DMS 273 (cell line): ENCODE data around the gene TEX9.
"Not testable (repeated sequence)": the region's sequence is repeated elsewhere in the genome, so short reads cannot be mapped to it uniquely, and the experiment has no call there.

Experiments
- DNase-seq: peaks from one replicate; lab custom pipeline; 2025; ENCODE audit not compliant: unreplicated experiment; lab: John Stamatoyannopoulos, UW

Gene TEX9

DNA sequence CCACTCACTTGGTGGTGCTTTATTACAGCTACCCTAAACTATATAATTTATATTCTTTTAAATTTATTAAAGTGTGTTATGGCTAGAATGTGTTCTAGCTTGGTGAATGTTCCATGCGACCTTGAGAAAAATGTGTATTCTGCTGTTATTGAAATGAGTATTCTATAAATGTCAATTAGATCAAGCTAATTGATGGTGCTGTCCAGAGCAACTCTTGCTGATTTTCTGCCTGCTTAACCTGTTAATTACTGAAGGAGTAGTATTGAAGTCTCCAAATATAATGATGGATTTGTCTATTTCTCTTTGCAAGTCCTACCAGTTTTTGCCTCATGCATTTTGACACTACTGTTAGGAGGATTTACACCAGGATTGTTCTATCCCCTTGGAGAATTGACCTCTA is 3.2 kb upstream of the TEX9 start:
- DNase-seq: no peak

GRCh38 chr15:56366211-56366610 is 985 bp downstream of the TEX9 start:
- peak; percentile 46 for DNase-seq

GRCh38 chr15:56367156-56367555 is 1.9 kb downstream of the TEX9 start:
- DNase-seq: peak; percentile 19

GRCh38 chr15:56369234-56369633 is 4.0 kb downstream of the TEX9 start:
- DNase-seq: peak; percentile 83

DNA sequence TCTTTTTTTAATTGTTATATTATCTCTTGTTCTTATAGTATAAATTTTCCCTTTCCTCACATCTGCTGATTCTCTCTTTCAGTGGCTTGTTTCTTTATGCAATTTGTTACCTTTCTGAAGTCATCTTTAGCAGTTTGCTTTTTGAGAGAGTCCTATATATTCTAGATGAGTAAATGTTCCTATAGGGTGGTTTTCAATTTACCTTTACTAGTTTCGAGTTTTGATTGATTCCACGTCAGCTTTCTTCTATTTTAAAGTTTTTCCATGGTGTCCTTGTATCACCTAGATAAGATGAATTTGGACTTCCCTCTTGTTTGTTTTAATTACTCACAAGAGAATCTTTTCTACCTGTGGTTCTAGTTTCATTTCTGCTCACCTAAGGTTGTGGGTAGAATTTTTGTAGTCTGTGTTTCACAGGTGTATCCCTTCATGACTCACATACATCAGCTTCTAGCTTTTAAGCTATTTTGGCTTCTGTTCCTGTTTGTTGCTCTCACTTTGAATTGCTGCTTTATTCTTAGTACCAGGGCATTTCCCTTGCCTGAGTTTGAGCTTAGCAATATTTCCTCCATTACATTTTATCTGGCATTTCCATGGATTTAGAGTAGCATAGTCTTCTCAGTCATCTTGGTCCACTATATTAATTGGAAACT is 6.4 kb downstream of the TEX9 start:
- no peak for DNase-seq

- not testable (repeated sequence) for DNase-seq
These were observed 9.5 kb downstream of the TEX9 start for GRCh38 chr15:56374693-56375092.

DNA sequence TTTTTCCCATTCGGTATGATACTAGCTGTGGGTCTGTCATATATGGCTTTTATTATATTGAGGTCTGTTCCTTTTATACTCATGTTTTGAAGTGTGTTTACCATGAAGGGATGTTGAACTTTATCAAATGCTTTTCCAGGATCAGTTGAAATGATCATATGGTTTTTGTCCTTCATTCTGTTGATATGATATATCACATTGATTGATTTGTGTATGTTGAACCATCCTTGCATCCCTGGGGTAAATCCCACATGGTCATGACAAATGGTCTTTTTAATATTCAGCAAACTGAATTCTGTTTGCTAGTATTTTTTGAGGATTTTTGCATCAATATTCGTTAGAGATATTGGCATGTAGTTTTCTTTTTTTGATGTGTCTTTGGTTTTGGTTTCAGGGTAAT is 12.6 kb downstream of the TEX9 start:
- not testable (repeated sequence) for DNase-seq

- DNase-seq: no peak
These were observed 17.8 kb downstream of the TEX9 start for GRCh38 chr15:56383010-56383409.

DNA sequence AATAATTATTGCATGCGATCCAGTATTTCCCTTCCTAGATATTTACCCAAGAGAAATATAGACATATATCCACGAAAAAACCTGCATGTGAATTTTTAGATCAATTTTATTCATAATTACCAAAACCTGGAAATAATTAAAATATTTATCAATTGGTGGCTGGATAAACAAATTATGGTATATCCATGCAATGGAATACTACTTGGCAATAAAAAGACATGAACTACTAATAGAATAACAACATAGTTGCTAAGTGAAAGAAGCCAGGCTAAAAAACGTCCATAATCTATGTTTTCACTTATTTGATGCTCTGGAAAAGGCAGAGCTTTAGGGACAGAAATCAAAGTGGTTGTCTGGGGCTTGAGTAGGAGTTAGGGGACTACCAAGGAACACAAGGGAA is 20.7 kb downstream of the TEX9 start:
- no peak for DNase-seq

GRCh38 chr15:56390739-56391267 is 25.6 kb downstream of the TEX9 start:
- DNase-seq: peak; percentile 11

DNA sequence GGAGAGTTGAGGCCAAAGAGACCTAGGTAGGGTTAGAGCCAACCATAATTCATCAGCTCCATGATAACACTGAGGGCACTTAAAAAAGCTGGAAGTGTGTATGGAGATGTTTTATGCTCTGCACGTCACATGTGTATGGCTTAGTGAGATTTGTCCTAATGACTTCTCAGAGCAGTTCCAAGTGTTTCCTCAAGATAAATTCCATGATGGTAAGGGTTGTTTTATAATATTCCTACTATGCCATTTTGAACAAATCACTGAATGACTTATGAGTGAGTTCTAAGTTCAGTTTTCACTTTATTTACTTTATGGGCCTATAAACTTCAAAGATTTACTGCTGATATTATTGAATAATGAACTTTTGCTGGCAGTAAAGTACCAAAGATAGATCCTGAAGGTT is 28.1 kb downstream of the TEX9 start:
- no peak for DNase-seq

DNA sequence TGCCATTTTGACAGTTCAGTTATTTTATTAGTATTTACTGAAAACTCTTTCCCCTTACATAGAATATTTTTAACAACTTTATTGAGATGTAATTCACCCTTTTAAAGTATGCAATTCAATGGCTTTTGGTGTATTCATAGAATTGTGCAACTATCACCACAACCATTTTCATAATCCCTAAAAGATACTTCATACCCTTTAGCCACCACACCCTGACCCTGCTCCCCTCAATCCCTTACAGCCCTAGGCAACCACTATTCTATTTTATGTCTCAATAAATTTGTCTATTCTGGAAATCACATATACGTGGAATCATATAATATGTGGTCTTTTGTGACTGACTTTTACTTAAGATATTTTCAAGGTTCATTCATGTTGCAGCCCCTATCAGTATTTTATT is 29.7 kb downstream of the TEX9 start:
- no peak for DNase-seq

DNA sequence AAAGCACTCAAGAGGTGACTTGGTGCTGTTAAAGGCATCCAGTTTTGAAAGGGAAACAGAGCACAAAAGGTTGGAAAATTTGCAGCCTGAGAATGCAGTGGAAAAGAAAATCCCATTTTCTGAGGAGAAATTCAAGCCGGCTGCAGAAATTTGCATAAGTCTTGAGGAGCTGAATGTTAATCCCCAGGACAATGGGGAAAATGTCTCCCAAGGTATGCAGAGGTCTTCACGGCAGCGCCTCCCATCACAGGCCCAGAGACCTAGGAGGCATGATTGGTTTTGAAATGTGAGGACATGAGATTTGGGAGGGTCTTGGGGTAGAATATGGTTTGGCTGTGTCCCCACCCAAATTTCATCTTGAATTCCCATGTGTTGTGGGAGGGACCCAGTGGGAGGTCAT is 32.1 kb downstream of the TEX9 start:
- DNase-seq: not testable (repeated sequence)

- DNase-seq: not testable (repeated sequence)
These were observed 34.0 kb downstream of the TEX9 start for GRCh38 chr15:56399209-56399608.

- DNase-seq: peak; percentile 43
These were observed 45.5 kb downstream of the TEX9 start for GRCh38 chr15:56410721-56411120.

DNA sequence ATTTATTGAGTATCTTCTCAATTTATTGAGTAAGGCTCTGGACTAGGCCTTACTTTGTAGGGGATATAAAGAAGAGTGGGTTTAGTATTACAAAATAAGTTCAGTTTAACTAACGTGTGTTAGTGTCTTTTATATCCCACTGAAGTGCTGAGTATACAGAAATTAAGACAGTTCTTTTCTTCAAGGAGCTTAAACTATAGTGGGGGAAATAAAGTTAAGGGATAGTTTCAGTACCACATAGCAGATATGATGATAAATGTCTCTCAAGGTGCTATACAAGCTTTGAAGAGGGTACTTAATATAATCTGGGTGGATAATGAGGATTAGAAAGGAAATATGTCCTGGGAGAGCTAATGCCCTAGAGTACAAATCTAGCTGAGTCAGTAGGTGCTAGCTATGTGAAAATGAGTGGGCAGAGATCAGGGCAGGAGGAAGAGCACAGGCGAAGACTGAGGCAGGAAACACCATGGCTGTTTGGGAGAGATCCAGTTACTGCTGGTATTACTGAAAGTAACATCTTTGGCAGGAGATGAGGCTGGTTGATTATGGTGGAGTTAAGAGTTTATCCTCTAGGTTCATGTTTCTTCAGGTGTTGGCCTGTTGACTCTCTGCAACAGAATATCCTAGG is 46.0 kb downstream of the TEX9 start:
- DNase-seq: peak; percentile 14

- not testable (repeated sequence) for DNase-seq
These were observed 48.0 kb downstream of the TEX9 start for GRCh38 chr15:56413114-56413733.

DNA sequence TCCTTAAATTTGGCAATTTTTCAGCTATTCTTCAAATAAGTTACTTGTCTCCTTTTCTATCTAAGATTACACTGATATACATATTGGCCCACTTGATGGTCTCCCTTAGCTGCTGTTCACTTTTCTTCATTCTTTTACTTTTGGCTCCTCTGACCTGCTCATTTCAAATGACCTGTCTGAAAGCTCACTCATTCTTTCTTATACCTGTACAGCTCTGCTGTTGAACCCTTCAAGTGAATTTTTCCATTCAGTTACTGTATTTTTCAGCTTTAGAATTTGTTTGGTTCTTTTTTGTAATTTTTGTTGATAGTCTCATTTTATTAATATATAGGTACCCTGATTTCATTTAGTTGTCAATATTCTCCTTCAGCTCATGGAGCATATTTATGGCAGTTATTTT is 60.0 kb downstream of the TEX9 start:
- no peak for DNase-seq

DNA sequence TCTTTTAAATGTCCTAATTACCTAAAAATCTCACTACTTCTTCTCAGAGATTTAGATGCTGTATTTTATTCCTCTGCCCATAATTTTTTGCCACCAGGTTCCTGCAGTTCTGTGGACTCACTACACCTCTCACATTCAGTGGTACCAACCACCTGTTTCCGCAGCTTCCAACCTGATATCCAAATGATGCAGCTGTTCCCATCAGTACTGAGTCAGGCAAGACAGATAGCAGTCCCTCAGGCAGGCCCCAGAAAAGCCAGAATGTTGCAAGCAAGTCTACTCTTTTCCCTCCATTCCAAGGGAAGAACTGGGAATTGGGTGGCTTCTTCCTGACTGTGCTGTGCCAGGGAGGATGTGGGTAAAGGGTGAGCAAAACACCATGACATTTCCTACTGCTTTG is 60.8 kb downstream of the TEX9 start:
- no peak for DNase-seq

GRCh38 chr15:56428821-56429458 is 63.7 kb downstream of the TEX9 start:
- DNase-seq: peak; percentile 37

- DNase-seq: no peak
These were observed 67.1 kb downstream of the TEX9 start for GRCh38 chr15:56432304-56432703.
